Glutamatergic neuron (in vitro differentiated cells): Measurements from ENCODE around the gene WWP2. TPM values are rescaled to one million over a fixed set of nuclear protein-coding genes. Genes with fewer than 3 reads are reported as not detected.

ENCODE experiments used
- DNase-seq: peaks from one replicate; pipeline ENCODE4 v3.0.0; 2022
- H3K27ac Mint-ChIP-seq: one replicate; pipeline ENCODE4 v1.8.0; 2020; ENCODE audit warnings: mild to moderate bottlenecking, mixed read lengths, inconsistent platforms; ENCODE audit not compliant: unreplicated experiment
- H3K27me3 Mint-ChIP-seq: one replicate; pipeline ENCODE4 v1.8.0; 2020; ENCODE audit warnings: mild to moderate bottlenecking, moderate library complexity, mixed read lengths, inconsistent platforms; ENCODE audit not compliant: unreplicated experiment
- H3K36me3 Mint-ChIP-seq: one replicate; pipeline ENCODE4 v1.8.0; 2020; ENCODE audit warnings: mild to moderate bottlenecking, mixed read lengths, inconsistent platforms; ENCODE audit not compliant: unreplicated experiment
- H3K4me1 Mint-ChIP-seq: one replicate; pipeline ENCODE4 v1.8.0; 2020; ENCODE audit warnings: mild to moderate bottlenecking, low read depth, mixed read lengths, inconsistent platforms; ENCODE audit not compliant: unreplicated experiment
- H3K4me3 Mint-ChIP-seq: one replicate; pipeline ENCODE4 v1.8.0; 2020; ENCODE audit warnings: mild to moderate bottlenecking, mixed read lengths, inconsistent platforms; ENCODE audit not compliant: unreplicated experiment
- H3K9me3 Mint-ChIP-seq: one replicate; pipeline ENCODE4 v1.8.0; 2020; ENCODE audit warnings: mild to moderate bottlenecking, moderate library complexity, mixed read lengths, inconsistent platforms; ENCODE audit not compliant: unreplicated experiment
- total RNA-seq: library from RNA; stranded (reverse); fragmentation: NEBNext Ultra II Directional; extraction: Animal tissue kit (Norgen Biotek cat#: 25700); gene quantifications from one replicate; pipeline ENCODE4 v1.2.1, GENCODE V29; 2021; ENCODE audit not compliant: unreplicated experiment
- TF ChIP-seq, protein P1 (sequence below): fragments of 200-600 bp; sonication (generic); IDR thresholded peaks from one replicate; pipeline ENCODE4 v1.5.0; 2021; ENCODE audit not compliant: partially characterized antibody, unreplicated experiment

Gene WWP2
- total RNA-seq, 1 donor from 2014 or later = 46.8 TPM

DNA sequence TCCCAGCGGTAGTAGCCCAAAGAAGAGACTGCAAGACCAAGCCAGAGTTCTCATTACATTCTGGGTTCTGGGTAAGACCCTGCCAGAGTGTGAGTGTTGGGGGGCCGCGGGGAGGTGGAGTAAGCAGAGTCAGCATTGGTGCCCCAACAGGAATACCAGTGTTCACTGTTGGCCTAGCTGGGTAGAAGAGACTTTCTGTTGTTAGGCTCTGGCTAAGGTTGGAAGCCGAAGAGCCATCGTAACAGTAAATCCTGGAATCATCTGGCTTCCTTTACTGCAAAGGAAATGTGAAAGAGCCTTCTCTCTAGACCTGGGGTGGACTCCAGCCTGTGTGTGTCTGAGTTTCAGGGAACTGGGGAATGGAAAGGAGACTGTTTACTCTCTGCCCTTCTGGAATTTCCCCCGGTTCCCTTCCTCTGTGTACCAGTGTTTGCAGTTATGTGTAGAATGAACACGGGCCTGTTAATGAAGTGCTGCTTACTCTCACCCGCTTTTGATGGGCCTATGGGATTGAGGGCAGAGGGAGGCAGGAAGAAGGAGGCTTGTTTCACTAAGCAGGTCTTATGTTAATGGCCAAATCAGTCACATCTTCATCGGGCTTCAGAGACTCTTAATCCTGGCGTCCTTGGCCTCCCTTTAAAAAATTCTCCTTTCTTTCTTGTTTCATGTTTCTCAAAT lies 68.5 kb downstream of the WWP2 start:
- no peak for DNase-seq
- Mint-ChIP-seq H3K27ac (no peak overlapping the region), H3K9me3 (peaks cover 1% of the 10 kb centered on the region), H3K4me3 (no peak overlapping the region), H3K27me3 (no peaks in the 10 kb centered on the region), H3K4me1 (peaks cover 26% of the 10 kb centered on the region), H3K36me3 (no peaks in the 10 kb centered on the region)
- TF ChIP-seq, protein P1, sequence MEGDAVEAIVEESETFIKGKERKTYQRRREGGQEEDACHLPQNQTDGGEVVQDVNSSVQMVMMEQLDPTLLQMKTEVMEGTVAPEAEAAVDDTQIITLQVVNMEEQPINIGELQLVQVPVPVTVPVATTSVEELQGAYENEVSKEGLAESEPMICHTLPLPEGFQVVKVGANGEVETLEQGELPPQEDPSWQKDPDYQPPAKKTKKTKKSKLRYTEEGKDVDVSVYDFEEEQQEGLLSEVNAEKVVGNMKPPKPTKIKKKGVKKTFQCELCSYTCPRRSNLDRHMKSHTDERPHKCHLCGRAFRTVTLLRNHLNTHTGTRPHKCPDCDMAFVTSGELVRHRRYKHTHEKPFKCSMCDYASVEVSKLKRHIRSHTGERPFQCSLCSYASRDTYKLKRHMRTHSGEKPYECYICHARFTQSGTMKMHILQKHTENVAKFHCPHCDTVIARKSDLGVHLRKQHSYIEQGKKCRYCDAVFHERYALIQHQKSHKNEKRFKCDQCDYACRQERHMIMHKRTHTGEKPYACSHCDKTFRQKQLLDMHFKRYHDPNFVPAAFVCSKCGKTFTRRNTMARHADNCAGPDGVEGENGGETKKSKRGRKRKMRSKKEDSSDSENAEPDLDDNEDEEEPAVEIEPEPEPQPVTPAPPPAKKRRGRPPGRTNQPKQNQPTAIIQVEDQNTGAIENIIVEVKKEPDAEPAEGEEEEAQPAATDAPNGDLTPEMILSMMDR = no peak

DNA sequence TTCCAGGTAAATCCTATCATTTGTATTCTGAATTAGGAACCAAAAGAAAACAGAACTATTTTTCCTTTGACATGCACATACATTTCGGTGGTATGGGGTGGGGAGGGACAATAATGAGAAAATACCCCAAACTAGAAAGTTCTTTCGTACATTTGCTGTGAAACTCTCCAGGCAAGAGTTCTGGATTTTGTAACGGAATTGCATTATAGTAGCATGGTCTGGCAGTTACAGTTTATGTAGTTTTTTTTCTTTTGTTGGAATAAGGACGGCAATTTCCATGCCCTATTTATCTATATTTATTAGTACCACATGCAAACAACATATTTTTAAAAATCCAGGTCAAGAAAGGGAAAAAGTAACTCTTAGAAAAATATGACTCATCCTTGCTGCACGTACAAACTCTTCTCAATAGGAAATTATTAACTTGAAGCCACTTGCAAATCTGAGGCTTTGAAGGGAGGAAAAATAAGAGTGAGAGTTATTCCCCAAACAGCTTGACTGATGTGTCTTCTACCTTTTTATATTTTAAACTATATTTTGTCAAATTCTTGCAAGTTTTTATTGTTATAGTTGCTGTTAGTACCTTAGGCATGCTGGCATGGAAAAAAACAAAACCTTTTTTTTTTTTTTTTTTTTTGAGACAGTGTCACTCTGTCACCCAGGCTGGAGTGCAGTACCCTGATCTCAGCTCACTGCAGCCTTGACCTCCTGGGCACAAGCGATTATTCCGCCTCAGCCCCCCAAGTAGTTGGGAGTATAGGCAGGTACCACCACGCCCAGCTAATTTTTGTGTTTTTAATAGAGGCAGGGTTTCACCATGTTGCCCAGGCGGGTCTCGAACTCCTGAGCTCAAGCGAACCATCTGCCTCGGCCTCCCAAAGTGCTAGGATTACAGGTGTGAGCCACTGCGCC lies 69.3 kb downstream of the WWP2 start:
- Mint-ChIP-seq H3K4me3 (no peak overlapping the region), H3K36me3 (no peaks in the 10 kb centered on the region), H3K27ac (no peak overlapping the region), H3K4me1 (peaks cover 26% of the 10 kb centered on the region), H3K9me3 (peaks cover 1% of the 10 kb centered on the region), H3K27me3 (no peaks in the 10 kb centered on the region)
- TF ChIP-seq, protein P1 = no peak
- no peak for DNase-seq

DNA sequence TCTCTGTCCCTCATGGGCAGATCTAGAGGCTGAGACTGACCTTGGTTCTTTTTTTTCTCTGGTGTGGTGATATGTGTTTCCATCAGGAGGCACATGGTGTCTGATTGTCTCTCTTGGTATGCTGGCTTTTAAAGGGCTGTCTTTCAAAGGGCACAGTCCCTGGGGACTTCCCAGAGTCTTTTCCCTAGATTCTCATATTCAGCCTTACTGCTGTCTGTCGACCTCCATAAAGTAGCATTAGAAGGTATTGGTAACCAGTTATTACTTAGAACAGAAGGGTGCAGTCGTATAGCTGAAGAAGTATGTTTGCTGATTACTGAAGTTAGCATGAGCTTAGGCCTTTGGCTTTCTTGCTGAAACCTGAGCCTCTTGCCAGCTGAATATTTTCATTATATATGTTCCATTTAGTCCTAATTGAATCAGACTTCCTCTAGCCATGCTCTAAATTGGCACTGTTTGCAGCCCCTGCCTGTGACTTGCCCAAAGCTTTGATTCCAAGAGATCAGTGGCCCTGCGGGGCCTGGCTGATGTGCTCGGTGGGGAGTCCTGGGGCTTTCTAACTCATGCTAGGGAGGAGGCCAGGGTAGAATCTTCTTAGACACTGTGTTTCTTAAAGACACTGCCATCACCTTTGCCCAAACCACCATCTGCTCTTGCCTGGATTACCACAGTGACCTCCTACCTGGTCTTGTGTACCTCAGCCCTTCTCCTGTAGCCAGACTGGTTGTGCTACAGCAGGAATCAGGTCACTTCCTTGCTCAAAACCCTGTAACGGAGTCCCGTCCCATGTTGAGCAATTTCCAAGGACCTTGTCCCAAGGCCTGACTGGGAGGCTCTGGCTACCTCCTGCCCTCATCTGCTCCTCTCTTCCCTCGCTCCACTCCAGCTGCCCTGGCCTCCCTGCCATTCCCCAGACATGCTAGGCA lies 71.5 kb downstream of the WWP2 start:
- TF ChIP-seq, protein P1 = no peak
- no peak for DNase-seq
- Mint-ChIP-seq H3K27ac (peak overlapping the region; percentile 72), H3K4me1 (peaks cover 28% of the 10 kb centered on the region), H3K4me3 (peak overlapping the region; percentile 68), H3K36me3 (no peaks in the 10 kb centered on the region), H3K9me3 (peaks cover 1% of the 10 kb centered on the region), H3K27me3 (no peaks in the 10 kb centered on the region)

DNA sequence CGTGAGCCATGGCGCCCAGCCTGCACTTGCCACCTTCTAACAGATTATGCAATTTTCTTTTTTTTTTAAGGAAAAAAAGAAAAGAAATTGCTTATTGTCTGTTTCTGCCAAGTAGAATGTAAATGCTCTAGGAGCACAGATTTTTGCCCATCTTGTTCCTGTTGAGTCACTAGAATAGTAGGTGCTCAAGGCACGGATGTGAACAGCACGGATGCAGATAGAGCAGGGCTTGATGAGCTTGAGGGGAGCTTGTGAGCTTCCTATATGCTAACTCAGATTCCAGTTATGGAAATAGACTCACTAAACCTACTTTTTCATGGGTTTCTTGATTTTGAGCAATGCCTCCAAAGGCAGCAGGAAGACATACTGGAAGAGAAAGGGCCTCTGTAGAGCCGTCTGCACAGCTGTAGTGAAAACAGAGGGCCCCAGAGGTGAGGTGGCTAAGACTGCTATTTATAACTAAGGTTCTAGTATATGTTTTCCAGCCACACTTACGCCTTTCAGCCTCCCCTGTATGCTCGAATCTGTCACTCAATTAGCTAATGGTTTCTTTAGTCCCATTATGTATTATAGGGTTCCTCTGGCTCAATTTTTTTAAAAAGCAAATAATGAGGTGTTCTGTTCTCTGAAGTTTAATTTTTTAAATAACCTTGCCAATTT lies 72.8 kb downstream of the WWP2 start:
- Mint-ChIP-seq H3K27ac (no peak overlapping the region), H3K4me3 (no peak overlapping the region), H3K36me3 (no peaks in the 10 kb centered on the region), H3K4me1 (peaks cover 29% of the 10 kb centered on the region), H3K9me3 (peaks cover 1% of the 10 kb centered on the region), H3K27me3 (peaks cover 2% of the 10 kb centered on the region)
- no peak for DNase-seq
- TF ChIP-seq, protein P1 = no peak
